RPMI8226 (cell line): ENCODE data around the gene SPRR5.

ENCODE experiments used
- DNase-seq: peaks from one replicate; pipeline ENCODE4 v3.0.0-alpha.2; 2015

SPRR5 gene, protein sequence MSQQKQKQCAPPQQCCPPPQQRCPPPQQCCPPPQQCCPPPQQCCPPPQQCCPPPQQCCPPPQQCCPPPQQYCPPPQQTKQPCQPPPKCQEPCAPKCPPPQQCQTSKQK

GRCh38 chr1:152946651-152947256, at the start of gene SPRR5:
Gene SPRR5 (plus strand): TSS chr1:152947206. CDS start chr1:152948555, 1,349 bp downstream.
- no peak for DNase-seq

- DNase-seq = no peak
These were observed 48.0 kb upstream of the SPRR5 start for GRCh38 chr1:152899027-152899426.

- no peak for DNase-seq
These were observed 47.1 kb upstream of the SPRR5 start for GRCh38 chr1:152899883-152900282.

DNA sequence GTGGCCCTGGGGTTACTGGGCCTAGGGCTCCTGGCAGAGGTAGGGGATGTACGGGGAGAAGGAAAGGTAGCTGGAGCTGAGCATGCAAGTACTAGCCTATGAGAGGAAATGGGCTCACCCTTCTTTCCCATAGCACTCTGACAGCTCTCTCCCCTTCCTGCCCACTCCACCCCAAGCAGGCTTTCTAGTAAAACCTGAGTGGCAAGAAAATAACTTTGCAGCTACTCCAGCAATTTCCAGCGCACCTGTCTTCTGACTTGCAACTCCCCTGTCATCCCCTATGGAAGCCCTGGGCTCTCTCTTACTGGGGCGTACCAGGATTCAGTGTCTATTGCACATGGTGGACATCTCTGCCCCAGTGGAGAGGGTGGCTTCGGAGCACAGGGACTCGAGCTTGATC, 45.4 kb upstream of the SPRR5 start:
- DNase-seq = no peak

- no peak for DNase-seq
These were observed 44.4 kb upstream of the SPRR5 start for GRCh38 chr1:152902636-152903035.

- DNase-seq = no peak
These were observed 42.1 kb upstream of the SPRR5 start for GRCh38 chr1:152904688-152905440.

GRCh38 chr1:152906023-152906565, 40.9 kb upstream of the SPRR5 start:
- DNase-seq = no peak

DNA sequence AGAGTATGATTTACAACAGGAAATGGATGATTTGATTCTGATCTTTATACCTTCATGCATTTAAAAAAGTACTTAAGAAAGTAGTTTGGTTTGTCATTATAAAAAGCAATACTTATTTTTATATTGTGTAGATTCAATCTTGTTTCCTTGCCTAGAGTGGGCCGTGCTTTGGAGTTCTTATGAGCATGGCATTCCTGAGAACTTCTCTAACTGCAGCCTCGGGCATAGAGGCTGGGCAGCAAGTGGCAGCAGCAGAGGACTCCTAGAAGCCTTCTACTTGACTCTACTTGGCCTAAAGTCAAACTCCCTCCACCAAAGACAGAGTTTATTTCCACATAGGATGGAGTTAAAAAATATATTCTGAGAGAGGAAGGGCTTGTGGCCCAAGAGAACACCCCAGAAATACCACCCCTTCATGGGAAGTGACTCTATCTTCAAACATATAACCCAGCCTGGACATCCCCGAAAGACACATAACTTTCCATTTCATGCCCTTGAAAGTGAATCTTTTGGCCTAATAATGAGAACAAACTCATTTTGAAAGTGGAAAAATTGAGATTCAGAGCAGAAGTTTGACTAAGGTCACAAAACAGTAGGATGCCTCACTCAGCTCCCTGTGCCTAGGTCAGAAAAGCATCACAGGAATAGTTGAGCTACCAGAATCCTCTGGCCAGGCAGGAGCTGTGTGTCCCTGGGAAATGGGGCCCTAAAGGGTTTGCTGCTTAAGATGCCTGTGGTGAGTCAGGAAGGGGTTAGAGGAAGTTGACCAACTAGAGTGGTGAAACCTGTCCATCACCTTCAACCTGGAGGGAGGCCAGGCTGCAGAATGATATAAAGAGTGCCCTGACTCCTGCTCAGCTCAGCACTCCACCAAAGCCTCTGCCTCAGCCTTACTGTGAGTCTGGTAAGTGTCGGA, 39.1 kb upstream of the SPRR5 start, which contains the start of gene IVL:
Gene IVL (plus strand): TSS at position 861 of the 916 bp plus-strand sequence. CDS start 1,252 bp downstream, outside the sequence.
- DNase-seq = no peak

GRCh38 chr1:152909206-152909605, 37.8 kb upstream of the SPRR5 start:
- no peak for DNase-seq

DNA sequence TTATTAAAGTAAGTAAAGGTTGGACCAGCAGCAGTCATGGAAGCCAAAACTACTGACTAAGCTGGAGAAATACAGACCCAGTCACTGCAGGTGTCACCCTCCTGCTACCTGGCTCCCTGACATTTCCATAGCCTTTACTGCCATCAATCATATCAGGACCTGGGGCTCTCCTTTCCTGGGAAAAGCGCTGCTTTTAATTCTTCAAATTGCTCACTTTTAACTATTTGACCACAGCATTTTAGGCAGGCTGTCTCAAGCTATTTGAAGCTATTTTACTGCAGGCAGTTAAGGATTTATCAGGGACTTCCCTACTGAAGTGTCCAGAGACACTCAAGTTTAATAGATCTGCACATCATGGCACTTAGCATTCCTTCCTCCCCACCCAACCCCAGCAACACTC, 34.5 kb upstream of the SPRR5 start:
- DNase-seq = no peak

- no peak for DNase-seq
These were observed 34.1 kb upstream of the SPRR5 start for GRCh38 chr1:152912900-152913299.

- peak; percentile 15 for DNase-seq
These were observed 29.2 kb upstream of the SPRR5 start for GRCh38 chr1:152917794-152918193.

- DNase-seq = no peak
These were observed 27.9 kb upstream of the SPRR5 start for GRCh38 chr1:152919071-152919470.

DNA sequence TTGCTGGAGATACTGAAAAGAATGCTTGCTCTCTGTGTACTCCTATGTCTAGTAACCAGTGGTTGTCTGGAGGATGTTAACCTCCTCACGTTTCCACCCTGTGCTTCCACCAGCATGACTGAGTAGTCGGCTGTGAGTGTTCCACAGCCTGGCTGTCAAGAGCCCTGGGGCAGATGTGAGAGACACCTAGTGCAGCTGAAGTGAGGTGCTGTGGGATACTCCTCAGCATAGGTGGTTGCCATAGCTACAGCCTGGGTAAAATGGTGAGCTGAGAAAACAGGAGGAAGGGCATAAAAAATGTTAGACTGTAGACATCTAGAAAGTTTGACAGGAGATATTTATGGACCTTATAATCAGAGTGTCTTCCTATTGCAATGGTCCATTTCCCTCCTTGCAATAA, 22.8 kb upstream of the SPRR5 start:
- DNase-seq = peak; percentile 12

GRCh38 chr1:152926091-152926490, 20.9 kb upstream of the SPRR5 start:
- peak; percentile 27 for DNase-seq

DNA sequence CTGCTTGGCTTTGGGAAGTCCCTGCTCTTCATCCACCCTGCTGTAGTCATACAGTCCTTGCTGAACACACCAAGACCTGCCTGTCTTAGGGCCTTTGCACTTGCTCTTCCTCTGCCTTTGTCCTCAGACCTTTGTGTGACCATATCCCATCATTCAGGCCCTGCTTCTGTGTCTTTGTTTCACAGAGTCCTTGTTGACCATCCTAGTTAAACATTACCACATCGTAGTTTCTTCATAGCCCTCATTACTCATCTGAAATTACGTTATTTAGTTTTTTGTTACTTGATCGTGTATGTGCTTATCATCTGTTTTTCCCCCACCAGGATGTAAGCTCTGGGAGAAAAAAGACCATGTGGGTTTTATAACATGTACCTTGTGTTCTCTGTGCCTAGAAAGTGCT, 18.3 kb upstream of the SPRR5 start:
- DNase-seq = no peak

DNA sequence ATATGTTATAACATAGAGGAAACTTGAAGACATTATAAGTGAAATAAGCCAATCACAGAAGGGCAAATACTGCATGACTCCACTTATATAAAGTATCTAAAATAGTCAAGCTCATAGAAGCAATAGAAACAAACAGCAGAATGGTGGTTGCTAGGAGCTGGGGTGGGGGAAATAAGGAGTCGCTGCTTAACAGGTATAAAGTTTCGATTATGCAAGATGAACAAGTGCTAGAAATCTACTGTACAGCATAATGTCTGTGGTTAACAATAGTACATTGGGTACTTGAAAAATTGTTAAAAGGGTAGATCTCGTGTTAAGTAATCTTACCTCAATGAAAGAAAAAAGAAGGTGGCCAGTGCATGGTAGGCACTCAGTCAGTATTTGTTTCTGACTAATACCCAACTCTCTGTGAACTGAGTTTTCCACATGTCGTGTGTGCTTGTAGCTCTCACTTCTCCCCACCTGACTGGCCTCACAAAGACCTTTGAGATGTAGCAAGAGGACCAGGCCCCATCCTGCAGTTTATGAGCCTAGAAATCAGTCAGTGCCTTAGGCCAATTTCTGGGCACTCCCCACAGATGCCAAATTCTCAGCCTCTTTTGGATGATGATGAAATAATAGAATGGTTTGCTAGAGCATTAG, 14.7 kb upstream of the SPRR5 start:
- DNase-seq = no peak

GRCh38 chr1:152933196-152933595, 13.8 kb upstream of the SPRR5 start:
- no peak for DNase-seq

DNA sequence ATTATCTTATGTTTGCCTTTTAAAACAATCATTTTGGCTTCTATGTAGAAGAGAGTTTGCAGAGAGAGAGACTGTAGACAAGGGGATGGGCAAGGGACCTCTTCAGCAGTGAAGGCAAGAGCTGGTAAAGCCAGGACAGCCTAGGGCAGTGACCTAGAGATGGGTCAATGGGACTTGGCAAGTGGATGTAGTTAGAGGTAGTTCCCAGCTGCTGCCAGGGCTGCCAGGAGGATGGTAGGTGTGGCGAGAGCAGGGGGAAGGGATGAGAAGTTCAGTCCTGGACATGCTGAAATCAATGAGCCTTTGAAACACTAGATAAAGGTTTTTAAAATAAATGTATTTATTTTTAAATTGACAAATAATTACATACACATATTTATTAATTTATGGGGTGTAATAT, 6.4 kb upstream of the SPRR5 start:
- DNase-seq = no peak

DNA sequence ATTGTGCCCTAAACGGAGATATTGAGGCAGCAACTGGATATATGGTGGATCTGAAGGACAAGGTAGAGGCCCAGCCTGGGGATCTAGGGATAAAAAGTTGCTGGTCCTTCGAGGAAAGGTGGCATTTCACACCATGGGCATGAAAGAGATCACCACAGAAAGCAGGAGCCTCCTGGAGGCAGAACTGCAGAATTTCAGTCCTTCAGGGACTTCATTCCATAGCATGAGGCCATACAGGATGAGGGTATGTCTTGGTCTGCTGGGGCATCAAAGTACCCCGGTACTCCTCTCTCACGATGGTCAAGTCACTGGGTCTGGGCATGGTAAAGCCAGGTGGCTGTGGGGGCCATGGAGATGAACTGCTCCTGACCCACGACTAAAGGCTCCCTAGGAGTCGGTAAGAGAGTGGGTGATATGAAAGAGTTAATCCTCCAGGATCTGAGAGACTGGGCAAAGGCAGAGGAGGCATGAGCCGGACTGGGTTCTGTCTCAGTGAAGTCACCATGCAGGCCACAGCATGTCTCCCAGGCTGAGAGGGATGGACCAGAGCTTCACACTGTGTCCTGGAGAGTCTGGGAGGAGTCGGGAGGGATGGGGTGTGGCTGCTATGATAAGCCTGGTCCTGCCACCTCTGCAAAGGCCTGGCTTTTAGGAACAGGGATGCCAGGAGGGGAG, 5.8 kb upstream of the SPRR5 start:
- no peak for DNase-seq

GRCh38 chr1:152942161-152942560, 4.8 kb upstream of the SPRR5 start:
- DNase-seq = no peak

DNA sequence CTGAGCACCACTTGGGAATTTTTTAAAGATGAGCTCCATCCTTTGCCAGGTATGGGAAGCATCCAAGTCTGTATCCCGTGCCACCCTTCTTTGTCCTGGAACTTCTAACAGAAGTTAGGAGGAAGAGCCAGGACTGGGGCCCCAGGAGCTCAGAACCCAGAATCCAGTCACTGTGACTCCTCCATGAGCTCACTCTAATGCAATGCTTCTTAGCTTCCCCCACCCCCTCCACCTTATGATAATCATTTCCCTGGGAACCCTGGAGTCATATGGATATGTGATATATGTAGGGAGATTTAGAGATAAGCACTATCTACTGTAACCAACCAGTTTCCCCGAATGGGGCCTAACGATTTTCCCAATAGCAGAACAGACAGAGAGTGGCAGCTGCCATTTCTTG, 758 bp upstream of the SPRR5 start:
- no peak for DNase-seq
